GM12801 (cell line): ENCODE results near the gene SYNE3.

Experiments
- CTCF ChIP-seq: IDR thresholded peaks from one replicate; pipeline ENCODE4 v1.5.1; 2011; ENCODE audit warnings: control low read depth; ENCODE audit not compliant: insufficient read length; ENCODE audit errors: extremely low read depth

The SYNE3 gene

DNA sequence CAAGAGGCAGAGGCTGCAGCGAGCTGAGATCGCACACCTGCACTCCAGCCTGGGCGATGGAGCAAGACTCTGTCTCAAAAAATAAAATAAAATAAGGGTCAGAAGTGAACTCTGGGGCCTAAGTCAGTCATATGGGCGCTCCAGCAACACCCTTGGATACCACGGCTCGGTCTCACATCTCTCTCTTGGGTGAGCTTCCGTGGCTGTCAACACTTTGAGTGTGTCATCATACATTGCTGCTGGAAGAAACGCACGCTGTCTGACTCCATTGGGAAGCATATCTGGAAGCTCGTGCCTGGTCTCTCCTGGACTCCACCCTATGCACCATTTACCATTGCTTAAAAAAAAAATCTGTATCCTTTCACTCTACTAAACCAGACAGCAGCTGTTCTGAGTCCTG lies 38.6 kb upstream of the SYNE3 start:
- TF ChIP-seq CTCF: no peak

- no peak for TF ChIP-seq CTCF
Measured at GRCh38 chr14:95553141-95553540, 36.7 kb upstream of the SYNE3 start.

GRCh38 chr14:95551435-95551834 lies 35.0 kb upstream of the SYNE3 start:
- TF ChIP-seq CTCF: no peak

GRCh38 chr14:95549656-95550585 lies 33.5 kb upstream of the SYNE3 start:
- TF ChIP-seq CTCF: no peak

DNA sequence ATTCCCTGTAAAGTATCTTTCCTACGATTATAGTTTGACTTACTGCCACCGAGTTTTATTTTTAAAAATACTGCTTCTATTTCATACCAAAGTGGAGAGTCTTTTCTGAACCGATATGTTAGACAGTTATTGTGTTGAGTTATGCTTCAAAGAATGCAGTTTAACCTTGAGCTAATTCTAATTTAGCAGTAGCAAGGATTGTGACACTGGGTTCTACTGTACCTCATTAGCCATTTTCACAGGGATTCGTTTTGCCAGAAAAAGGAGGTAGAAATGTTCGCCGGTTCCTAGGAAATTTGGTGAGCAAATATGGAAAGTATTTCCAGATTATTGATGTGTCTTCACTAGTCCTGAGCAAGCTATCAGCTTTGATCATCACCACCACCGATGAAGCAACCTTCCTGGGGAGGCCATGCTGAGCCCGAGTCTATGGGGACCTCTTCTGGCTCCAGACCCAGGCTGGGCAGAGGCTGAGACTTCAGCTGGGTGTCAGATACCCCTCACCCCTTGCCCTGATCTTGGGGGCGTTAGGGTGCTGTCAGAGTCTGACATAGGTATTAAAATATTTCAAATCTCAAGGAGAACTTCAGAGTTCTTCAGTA lies 32.0 kb upstream of the SYNE3 start:
- TF ChIP-seq CTCF: no peak

DNA sequence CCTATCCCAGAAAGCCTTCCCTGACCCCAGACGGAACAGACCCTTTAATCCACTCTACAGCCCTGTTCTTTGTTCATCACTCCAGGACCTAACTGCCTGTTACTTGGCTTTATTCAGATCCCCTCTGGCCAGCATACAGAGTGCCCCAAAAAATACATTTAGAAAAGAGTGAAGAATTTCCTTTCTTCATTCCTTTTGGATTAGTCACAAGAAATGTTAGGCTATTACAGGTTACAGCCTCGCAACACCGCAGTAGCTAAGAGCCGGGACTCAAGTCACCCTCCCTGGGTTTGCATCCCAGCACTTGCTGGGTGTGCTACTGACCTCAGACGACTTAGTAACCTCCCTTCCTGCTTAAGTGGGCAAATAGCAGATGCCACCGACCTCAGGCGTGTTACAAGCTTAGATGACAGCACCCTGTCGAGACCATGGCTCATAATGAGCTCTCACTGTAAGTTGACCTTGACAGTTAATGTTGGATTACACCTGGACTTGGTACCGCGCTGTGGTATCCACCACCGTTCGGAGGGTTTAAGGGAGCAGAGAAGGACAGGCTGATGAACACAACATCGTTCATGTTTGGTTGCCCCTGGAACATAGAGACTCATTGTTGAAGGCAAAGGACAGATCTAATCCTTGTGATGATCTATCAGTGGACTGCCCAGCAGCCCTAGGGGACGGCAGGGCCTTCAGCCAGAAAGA lies 31.3 kb upstream of the SYNE3 start:
- no peak for TF ChIP-seq CTCF

DNA sequence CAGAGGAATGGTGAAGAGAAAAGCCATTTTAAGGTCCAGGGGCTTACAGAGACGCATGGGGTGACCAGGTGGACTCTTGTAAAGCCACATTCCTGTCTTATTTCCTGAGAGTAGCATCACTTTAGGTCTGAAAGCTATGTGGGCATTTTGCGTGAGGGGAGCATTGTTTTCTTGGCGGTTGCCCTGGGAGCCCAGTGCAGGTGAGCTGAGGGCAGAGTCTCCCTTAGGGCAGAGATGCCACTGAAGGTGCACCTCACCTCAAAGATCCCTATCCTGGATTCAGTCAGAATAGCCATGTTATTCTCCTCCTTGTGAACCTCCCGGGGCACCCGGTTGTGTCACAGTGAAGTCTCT lies 30.8 kb upstream of the SYNE3 start:
- TF ChIP-seq CTCF: no peak
